GM19193 (cell line): ENCODE results near the gene EPB41L1.

Source experiments
- POLR2A ChIP-seq: IDR thresholded peaks from 4 replicates; pipeline ENCODE4 v1.6.1; 2011; ENCODE audit not compliant: insufficient read depth, insufficient read length; ENCODE audit errors: extremely low read depth

EPB41L1 gene

DNA sequence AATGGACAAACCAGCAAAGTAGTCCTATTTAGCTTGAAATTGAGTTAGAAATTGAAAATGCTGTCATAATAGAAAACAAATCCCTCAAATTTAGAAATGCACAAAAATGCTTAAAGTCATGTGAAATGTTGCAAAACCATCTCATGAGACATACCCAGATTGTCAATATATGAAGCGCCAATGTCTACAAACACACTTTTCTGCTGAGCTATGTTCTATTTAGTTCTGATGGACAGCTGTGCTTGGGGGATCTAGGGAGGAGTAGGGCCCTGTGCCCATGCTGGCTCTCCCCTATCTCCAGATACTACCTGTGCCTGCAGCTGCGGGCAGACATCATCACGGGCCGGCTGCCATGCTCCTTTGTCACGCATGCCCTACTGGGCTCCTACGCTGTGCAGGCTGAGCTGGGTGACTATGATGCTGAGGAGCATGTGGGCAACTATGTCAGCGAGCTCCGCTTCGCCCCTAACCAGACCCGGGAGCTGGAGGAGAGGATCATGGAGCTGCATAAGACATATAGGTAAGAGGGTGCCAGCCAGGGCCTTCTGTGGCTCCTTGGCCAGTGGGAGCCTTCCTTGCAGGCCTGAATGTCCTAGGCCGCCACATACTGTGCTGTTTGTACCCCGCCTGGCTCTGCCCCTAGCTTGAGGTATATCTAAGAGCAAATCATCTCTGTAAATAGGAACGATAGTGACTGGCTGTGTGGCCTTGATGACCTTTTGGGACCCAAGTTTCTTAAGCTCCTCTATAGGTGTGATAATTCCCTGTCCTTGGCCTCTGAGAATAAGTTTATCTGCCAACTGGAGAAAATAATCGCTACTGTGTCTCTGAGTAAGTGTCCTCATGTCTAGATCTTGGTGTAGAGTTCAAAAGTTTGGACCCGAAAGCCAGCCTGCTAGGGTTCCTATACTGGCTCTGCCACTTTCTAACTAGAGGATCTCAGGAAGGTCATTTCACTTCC is 30.6 kb downstream of the EPB41L1 start:
- no peak for TF ChIP-seq POLR2A

- no peak for TF ChIP-seq POLR2A
These were observed 39.6 kb downstream of the EPB41L1 start for GRCh38 chr20:36193977-36194712.

GRCh38 chr20:36196676-36197075 is 42.1 kb downstream of the EPB41L1 start:
- TF ChIP-seq POLR2A = no peak

GRCh38 chr20:36197271-36197670 is 42.7 kb downstream of the EPB41L1 start:
- TF ChIP-seq POLR2A = no peak

DNA sequence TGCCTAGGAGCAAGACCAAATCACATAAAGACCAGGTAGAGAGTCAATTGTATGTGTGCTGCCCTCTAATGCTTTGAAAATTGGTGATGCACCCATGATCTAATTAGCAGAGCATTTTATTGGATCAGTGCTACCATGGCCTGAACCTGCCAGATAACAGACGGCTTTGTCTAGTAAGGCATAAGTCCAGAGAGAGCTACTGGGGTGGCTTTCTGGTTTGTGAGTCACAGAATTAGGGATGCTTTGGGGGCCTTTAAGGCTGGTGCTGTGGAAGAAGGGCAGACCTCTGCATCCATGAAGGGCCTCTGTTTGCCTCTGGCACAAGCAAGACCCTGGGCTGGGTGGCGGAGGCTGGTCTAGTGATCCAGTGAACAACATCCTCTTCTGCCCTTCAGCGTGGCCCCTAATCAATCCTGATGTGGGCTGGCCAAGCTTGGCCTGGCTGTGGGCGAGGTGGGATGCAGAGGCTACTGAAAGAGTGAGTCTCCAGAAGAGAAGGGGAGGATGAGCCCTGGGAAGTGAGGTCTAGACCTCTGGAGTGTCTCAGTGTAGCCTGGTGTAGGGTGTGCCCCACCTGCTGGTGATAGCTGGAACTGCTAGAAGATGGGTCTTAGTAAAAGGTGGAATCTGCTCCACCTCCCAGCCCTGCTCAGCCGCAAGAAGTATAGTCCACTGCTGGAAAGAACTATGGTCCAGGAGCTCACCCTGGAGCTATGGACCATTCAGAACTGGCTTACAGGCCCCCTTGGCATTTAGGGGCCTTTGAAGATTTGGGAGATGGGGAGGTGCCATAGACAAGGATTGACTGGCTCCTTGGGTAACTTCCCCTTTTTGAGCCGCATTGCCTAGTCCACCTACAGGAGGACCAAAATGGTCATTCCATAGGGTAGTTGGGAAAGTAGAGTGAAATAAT is 45.1 kb downstream of the EPB41L1 start:
- no peak for TF ChIP-seq POLR2A

- no peak for TF ChIP-seq POLR2A
These were observed 45.9 kb downstream of the EPB41L1 start for GRCh38 chr20:36200451-36200850.

DNA sequence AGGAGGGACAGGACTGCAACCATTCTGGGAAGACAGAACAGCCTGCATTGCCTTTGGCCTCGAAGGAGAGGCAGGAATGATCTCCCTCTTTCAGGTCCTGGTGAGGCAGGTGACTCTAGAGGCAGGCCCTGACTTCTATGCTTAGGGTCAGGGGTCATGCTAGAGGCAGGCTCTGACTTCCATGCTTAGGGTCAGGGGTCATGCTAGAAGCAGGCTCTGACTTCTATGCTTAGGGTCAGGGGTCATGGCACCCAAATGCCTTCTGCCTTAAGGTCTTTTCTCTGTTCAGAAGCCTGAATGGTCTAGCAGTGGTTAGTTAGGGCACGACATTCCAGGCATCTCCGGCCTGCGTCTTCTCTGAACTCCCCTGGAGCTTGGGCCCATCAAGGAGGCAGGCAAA is 46.7 kb downstream of the EPB41L1 start:
- TF ChIP-seq POLR2A = no peak

GRCh38 chr20:36202891-36203338 is 48.4 kb downstream of the EPB41L1 start:
- no peak for TF ChIP-seq POLR2A

GRCh38 chr20:36203861-36204260 is 49.3 kb downstream of the EPB41L1 start:
- TF ChIP-seq POLR2A = no peak

DNA sequence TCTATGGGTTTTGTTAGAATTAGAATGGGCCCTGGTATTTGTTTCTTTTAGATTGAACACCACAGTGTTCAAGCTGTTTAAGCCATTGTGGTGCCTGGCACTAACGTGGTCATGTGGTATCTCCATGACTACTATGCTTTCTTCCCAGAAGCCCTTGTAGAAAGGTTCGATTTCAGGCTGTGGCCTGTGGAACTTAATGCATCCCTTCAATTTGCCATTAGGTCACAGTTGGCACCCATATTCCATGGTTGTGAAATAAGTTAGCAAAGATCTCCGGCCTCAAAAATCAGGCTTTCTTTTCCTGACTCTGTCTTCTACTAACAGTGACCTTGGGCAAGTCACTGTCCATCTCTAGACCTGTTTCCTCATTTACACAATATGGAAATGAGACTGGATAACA is 50.5 kb downstream of the EPB41L1 start:
- no peak for TF ChIP-seq POLR2A

DNA sequence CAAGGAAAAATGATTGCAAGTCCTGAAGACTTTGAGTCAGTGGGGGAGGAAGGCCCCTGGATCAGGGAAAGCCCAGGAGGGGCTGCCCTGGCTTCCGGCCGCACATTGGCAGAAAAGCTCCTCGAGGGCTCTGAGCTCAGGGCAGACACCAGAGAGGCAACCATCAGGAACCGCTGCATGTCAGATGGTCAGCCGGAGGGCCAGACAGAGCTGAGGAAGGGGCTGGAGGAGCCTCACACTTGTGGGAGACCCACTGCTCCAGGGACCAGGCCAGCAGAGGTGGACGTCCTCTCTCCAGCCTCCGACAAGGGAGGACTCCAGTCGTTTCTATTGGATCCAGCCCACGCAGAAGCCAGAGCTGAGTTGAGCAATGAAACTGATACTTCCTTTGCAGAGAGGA is 51.5 kb downstream of the EPB41L1 start:
- no peak for TF ChIP-seq POLR2A

DNA sequence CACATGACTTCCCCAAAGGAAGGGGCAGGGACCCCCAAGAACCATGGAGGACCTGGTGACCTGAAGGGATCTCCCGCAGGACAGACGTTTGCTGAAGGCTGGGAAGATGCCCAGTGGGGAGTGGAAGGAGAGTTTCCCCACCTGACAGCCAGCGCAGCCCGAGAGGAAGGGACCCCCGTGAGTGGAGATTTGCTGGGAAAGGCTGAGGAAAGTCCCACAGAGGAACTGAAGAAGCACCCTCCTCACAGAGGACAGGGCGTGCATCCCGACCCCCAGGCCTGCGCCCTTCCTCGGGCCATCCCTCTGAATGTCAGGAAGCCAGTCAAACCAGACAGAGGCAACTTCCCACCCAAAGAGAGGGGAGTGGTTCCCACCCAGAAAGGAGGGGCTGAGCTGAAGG is 52.1 kb downstream of the EPB41L1 start:
- no peak for TF ChIP-seq POLR2A

- TF ChIP-seq POLR2A = no peak
These were observed 53.1 kb downstream of the EPB41L1 start for GRCh38 chr20:36207602-36208001.

DNA sequence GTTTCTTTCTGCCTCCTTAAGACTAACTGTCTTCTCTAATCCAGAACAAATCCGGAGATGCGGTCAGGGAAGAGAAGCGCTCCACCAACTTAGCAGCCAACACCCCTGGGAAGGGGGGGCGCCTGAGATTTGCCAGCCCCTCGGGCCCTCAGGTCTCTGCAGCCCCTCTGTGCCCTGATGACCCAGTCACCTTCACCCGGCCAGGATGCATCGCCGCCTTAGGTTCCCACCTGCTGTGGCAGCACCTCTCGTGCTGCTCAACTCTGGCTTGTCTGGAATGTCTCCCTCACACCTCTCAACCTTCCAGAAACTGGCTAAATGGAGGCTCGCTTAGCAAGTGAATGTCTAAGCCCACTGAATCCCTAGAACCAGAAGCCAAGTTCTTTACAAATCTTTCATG is 53.7 kb downstream of the EPB41L1 start:
- no peak for TF ChIP-seq POLR2A
